NCI-H146 (cell line): Measurements from ENCODE around the gene VSIG10L2.

ENCODE experiments used
- DNase-seq: peaks from one replicate; lab custom pipeline; 2025; lab: John Stamatoyannopoulos, UW

The VSIG10L2 gene

DNA sequence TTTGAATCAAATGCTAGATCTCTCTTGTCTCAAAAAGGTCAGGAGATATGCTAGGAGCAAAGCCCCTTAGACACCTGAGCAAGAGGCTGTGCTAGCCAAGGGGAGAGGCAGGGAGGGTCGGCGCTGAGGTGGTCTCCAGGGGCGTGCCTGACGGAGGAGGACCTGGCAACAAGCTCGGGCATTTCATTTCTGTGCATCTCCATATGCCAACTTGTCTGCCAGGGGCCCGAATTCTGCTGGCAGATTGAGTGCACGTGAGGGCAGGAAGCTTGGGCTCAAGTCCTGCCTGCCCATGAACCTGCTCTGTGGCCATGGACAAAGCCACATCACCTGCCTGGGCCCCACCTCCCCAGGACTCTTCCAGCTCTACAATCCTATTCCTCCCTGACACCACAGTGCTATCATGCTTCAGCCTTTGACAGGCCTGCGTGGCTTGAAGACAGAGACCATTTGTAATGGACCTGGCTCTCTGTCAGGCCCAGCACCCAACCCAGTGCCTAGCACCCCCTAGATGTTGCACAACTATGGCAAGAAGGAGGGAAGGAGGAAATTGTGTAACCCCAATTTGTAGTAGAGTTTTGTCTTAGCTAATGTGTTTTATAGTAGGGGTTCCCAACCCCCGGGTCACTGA lies 16.3 kb upstream of the VSIG10L2 start:
- DNase-seq = no peak

DNA sequence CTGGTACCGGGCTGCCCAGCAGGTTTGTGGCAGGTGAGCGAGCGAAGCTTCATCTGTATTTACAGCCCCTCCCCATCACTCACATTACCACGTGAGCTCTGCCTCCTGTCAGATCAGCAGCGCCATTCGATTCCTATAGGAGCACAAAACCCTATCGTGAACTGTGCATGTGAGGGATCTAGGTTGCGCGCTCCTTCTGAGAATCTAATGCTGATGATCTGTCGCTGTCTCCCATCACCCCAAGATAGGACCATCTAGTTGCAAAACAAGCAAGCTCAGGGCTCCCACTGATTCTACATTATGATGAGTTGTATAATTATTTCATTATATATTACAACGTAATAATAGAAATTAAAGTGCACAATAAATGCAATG lies 15.8 kb upstream of the VSIG10L2 start:
- no peak for DNase-seq

DNA sequence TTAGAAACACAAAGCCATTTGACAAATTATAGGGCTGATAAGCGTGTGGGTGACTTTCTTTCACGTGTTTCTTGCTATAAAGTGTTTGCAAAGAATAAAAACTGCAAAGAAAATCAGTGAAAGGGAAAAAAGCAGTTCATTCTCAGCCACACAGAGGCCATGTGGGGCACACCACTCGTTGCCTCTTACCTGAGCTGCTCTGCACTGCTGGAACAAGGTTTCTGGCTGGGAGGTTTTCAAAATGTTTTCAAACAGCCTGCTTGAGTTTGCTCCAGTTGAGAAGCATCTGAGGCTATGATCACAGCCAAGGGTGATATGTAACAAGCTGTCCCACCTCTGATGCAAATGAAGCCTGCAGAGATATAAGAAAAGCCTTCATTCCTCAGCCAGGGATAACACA lies 14.7 kb upstream of the VSIG10L2 start:
- DNase-seq = no peak

DNA sequence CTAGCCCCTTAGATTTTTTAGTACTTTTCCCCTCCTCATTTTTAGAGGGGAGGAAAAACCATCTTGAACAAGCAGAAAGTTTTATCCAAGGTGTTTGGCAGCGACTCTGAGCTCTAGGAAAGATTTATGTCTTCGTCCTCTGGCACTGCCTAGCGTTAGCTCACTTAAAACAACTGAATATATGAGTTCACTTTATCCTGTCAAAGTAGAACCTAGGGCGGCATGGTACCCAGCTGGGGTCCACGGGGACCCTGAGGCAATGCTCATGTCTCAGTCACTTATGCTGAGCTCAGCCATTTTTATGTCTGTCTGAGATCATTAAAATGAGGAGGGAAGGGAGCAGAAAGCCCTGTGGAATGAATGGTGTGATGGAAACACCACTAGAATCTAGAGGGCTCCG lies 14.2 kb upstream of the VSIG10L2 start:
- no peak for DNase-seq

DNA sequence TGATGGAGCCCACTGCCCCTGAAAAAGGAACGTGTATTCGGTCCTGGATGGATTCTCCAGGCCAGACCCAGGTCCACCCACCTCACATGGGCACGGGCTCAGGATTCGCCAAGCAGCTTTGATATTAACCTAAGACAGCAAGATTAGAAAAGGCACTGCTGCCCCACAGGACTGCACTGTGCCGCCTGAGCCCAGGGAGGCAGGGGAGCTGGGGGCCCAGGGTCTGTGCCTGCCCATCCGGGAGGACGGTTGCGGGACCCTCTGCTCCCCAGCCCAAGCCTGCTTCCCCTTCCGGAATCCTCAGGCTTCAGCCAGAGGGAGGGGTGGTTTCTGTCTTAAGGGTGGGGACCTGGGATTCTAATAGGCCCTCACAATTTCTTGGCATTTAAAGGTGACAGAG lies 13.5 kb upstream of the VSIG10L2 start:
- DNase-seq = no peak

DNA sequence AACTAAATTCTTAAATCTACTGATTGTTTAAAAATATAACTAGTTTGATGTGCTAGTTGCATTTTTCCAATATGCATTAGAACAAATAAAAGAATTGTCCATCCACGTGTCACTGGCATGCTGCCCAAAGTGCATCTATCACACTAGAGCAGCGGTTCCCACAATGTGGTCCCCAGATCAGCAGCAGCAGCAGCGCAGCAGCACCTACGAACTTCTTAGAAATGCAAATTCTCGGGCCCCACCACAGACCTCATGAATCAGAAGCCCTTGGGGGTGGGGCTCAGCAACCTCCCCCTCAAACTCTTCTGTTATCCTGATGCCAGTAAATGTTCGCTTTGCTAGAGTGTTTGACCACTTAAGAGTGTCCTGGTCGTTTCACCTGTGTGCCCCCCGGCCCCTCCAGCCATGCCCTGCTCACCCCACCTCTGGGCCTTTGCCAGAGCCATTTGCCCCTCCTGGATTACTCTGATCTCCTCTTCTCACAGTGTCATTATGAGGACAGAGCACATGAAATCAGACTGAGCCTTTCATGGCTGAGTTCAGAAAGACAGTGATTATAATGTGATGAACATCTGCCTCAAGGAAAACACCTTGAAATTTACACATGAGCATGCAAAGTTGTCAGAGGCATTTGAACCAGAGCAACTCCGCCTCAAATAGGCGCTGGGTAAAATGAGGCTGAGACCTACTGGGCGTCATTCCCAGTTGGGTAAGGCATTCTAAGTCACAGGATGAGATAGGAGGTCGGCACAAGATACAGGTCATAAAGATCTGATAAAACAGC lies 12.6 kb upstream of the VSIG10L2 start:
- DNase-seq = no peak

DNA sequence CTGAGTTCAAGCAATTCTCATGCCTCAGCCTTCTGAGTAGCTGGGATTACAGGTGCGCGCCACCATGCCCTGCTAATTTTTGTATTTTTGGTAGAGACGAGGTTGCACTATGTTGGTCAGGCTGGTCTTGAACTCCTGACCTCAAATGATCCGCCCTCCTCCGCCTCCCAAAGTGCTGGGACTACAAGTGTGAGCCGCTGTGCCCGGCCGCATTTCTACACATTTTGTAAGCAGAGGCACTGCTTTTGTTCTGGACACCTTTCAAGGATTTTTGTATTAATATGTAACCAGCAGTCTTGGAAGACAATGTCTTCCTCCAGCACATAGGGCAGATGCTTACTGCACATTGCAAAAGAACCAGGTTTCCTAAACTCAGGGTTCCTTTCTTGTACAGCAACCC lies 11.4 kb upstream of the VSIG10L2 start:
- no peak for DNase-seq

DNA sequence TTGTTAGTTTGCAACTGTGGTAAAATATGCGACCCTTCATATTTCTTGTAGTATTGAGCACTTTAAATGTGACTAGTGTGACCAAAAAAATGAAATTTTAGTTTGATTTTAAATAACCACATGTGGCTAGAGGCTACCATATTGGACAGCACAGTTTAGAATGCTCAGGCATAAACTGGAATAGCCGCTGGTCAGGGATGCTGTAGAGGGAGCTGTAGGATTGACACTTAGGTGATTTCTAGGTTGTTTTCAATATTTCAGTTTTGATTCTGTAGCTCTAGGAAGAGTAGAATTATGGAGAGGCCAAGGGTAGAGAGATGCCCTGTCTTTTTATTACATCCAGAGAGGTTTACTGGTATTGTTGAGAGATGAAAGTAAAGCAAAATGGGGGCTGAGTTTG lies 10.8 kb upstream of the VSIG10L2 start:
- no peak for DNase-seq

DNA sequence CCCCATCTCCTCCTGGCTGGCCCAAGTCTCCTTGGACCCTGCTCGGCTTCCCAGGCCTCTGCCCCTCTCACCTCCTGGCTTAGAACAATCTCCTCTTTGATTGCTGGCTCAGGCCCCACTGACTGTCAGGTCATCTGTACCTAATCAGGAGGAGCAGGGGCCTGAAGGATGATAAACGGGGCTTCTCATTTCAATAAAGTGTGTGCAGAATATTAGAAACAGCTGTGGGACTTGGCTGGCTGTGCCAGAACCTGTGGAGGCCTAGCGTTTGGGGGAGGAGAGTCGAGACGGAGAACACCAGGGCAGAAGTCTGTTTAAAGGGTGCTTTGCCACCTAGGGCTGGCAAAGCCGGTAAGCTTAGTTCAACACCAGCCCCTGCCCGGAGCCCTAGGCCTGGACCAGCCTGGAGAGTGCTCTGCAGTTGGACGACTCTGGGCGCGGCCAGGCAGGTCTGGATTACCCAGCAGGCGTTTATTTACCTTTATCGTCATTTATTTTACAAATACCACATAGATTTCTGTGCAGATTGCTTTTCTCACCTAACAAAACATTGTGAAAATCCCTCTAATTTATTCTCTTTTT lies 10.1 kb upstream of the VSIG10L2 start:
- no peak for DNase-seq

DNA sequence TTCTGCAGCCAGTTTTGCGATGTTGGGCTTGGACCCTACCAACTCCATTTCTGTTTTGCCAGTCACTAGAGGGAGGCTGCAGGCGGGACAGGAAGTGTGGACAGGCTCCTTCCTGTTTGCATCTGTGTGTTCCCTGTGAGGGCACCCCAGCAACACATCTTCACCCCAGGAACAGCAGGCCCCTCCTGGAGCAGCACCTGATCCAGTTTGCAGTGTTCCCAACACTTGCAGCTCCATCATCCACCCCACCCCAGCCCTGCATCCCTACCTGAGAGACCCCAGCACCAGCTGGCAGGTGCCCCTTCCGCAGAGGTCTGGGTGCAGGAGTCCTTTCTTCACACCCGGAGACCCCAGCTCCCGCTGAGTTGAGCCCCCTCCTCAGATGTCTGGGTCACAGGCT lies 7.4 kb upstream of the VSIG10L2 start:
- DNase-seq = no peak

DNA sequence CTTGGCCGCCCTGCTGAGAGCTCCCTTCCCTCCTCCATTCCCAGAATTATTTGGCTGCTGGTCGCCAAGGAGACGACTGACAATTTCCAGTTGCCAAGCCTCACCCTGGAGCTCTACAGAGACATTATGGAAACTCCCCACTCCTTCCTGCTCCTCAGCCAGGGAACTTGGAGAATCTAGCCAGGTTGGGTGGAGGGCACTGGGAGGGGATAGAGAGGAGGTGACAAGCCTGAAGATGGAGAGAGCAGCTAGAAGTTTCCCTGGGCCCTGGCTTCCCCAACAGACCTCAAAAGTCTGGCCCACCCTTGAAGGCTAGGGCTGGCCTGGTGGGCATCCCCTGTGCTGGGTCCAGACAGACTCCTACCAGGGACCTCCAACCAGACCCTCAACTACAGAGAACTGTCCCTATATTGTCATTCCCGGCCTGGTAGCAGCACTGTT lies 6.7 kb upstream of the VSIG10L2 start:
- no peak for DNase-seq

DNA sequence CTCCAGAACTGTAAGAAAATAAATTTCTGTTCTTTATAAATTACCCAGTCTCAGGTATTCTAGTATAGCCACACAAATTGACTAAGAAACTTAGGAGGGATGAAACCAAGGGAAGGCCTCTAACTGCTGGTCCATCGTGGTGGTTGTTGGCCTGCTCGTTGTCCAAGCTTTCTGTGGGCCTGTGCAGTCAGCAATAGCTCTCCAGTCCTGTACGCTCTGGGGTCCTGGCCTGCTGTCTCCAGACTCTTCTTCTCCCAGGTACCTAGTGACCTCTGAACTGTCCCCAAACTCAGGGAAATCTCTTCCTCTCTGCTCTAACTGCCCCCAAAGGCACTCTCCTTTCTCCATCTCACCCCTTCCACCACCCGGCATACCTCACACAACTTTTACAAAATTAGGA lies 5.7 kb upstream of the VSIG10L2 start:
- no peak for DNase-seq

DNA sequence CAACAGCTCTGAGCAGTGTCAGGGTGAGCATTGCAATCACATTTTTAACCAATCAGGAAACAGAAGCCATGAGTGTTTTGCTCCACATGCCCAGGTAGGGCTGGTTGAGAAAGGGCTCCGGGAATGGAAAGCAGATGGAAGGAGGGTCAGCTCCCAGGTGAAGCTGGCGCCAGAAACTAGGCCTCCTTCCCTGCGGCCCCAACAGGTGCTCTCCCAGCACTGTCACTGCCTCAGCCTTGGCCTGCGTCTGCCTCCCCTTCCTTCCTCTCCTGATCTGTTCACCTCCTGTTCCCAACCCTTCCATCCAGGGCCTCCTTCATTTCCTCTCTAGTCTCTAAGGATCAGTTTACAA lies 4.6 kb upstream of the VSIG10L2 start:
- DNase-seq = peak; percentile 50

DNA sequence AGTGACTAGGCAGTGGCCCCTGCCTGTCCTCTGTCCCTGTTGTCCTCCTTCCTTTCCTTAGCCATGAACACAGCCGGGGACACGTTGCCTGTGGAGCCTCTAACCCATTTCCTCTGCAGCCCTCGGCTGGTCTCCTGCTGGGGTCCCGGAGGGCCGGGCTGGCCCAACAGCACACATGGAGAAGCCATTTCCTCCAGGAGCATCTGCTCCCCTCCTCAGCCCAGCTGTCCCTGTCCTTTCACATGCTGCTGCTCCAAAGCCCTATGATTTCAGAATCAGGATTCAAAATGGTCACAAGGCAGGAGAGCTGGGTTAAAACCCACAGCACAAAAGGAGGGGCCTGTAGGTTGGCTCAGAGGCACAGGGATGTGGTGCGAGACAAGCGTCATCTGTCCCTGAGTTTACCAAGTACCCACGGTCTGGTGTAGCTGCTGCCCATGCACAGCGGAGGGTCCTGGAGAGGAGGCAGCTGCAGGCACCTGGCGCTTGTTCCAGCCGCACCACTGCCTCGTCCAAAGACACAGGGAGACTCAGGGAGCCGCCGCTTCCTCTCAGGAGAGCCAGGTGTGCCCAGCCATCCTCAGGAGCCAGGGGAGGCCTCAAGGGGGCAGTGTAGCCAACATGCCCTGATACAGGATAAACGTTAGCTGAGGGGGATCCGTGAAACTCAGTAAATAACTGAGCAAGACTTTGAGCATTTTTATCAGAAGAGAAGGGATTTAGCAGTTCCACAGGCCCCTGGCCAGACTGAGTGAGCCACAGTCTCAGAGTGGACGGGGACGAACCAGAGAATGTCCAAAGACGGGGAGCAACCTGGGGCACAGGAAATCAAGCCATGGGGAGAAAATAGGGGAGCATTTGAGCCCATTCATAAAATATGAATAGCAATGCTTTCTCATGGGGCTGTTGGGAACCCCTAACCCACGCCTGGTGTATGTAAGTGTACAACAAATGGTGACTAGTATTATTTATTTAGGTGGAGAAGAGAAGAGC lies 3.9 kb upstream of the VSIG10L2 start:
- peak; percentile 95 for DNase-seq

DNA sequence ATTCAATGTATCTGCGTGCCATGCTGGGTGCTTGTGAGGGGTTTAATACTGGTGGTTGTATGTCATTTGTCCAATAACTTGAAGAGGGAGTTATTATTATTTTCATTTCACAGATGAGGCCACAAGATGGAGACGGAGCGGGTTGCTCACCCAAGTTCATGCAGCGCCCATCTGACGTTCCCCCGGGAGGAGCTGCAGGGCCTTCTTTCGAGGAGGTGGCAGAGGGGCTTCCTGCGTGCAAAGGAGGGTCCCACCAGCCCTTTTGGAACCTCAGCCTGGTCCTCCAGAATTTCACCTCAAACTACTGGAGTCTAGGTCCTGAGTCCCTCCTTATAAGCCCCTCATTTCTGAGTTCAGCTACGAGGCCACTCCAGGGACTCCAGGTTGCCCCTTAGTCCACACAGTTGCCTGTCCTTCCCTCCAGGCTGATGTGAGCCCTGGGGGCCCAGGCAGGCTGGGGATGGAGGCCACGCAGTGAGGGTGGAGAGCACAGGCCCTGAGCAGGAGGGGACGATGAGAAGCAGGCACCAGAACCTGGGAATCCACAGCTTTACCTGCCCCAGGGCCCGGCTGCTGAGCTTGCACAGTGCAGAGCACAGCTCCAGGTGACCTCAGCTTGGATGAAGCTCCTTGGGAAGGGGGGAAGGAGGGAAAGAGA lies 2.9 kb upstream of the VSIG10L2 start:
- DNase-seq = no peak

DNA sequence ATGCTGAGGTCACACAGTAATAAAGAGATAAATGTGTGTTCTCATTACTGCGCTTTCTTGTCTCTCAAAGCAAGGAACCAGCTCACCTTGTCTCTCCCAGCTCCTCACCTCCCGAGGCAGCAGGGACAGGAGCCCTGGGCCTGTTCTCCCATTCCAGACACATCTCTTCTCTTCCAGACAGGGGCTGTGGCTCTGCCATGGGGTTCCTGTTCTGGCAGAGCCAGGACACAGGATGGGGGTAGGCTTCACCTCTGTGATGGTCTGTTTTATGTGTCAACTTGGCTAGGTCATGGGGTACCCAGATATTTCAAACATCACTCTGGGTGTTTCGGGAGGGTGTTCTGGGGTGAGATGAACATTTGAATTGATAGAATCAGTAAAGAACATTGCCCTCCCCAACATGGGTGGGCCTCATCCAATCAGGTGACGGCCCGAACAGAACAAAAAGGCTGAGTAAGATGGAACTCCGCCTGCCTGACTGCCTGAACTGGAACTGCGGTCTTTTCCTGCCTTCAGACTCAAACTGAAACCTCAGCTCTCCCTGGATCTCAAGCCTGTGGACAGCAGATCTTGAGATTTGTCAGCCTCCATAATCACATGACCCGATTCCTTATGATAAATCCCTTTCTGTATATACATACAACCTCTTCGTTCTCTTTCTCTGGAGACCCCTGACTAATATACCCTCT lies 2.0 kb upstream of the VSIG10L2 start:
- no peak for DNase-seq

DNA sequence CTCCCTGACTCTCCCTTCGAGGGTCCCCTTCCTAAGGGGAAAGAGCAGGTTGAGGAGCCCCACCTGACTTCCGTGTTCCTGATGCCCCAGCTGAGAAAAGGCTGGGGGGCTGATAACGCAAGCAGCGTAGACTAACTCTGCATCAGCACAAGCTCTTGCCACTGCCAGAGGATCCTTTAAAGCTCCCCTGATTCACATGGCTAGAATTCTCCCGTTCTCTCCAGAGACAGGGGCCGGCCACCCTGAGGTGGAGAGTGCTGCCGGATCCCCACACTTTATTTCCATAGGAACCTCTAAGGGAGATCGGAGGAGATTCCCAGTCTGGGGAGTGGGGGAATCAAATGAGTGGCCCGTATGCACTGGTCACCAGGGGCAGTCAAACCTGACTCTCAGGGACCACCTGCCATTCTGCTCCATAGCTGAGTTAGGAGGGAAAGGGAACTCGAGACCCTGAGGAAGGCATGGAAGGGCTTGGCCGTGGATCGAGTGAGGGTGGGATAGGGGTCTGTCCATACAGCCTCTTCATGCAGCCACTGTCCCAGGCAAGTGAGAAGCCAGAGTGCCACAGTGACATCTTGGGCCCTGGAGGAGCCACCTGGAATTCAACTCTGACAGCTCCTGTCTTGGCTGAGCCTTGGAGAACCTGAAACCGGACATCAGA lies 1.4 kb upstream of the VSIG10L2 start:
- DNase-seq = no peak

DNA sequence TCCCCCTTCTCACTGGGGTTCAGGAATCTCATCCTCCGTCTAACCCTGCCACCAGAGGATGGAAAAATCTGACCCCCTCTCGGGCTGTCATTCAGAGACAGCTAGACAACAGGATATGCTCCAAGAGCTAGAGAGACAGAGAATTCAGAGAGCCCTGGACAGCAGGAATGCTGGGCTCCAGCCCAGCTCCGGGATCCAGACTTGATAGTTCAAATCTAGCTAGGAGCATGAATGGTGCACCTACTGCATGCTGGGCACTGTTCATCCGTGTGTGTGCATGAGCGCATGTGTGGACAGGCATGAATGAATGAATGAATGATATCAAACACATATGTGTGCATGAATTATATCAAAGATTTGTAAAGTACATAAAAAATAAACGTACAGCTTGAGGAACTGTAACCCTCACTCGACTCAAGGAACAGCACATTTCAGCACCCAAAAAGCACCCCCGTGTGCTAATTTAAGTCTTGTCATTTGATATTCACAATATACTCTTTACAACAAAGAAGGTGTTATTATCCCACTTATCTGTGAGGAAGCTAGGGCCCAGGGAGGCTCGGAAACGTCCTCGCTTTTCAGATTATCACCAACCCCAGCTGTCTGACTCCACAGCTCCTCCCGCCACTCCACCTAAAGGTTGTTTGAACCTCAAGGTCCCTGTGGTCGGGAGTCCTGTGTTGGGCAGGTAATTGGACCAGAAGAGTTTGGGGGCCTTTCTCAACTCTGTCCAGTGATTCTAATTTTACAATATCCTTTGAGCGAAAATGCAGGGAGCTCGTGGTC lies 640 bp upstream of the VSIG10L2 start:
- DNase-seq = no peak

DNA sequence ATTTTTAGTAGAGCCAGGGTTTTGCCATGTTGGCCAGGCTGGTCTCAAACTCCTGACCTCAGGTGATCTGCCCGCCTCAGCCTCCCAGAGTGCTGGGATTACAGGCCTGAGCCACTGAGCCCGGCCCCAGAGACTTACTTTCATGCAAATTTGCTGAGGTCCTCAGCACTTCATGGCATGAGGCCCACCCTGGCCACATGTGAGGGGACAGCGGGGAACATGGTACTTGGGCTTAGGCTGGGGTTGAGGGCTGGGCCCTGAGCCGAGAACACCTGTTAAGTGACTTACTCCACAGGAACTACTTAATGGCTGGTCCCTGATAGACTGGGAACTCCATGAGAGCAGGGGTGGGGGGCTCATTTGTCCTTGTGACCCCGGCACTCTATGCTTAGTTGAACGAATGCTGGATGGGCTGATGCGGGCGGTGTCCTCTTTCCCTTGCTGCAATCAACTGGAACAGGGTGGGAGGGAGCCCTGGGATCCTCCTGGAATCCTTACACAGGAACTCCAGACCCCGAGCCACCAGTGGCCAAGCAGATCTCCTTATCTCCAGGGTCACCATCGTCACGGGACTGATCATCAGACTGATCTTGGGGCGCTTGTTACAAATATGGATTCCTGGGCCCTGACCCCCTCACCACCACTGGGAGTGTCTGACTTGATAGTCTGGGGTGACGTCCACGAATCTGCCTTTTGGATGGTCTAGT lies 1.0 kb downstream of the VSIG10L2 start:
- no peak for DNase-seq
